Lower leg skin (tissue), 3 donors: ENCODE data around the gene SLC43A2.

Experiments
- POLR2A ChIP-seq, 2 donors: fragments of 450-650 bp; IDR thresholded peaks; one replicate each; pipeline ENCODE4 v1.6.1; 2016 to 2017; ENCODE audit warnings: antibody characterized with exemption in 2 of 2, mild to moderate bottlenecking in 1 of 2, moderate library complexity in 1 of 2
- TF ChIP-seq, protein P1 (sequence below), 3 donors: fragments of 450-650 bp; IDR thresholded peaks; one replicate each; pipeline ENCODE4 v1.5.1; 2016; ENCODE audit warnings: antibody characterized with exemption in 3 of 3, mild to moderate bottlenecking in 3 of 3, moderate library complexity in 2 of 3

DNA sequence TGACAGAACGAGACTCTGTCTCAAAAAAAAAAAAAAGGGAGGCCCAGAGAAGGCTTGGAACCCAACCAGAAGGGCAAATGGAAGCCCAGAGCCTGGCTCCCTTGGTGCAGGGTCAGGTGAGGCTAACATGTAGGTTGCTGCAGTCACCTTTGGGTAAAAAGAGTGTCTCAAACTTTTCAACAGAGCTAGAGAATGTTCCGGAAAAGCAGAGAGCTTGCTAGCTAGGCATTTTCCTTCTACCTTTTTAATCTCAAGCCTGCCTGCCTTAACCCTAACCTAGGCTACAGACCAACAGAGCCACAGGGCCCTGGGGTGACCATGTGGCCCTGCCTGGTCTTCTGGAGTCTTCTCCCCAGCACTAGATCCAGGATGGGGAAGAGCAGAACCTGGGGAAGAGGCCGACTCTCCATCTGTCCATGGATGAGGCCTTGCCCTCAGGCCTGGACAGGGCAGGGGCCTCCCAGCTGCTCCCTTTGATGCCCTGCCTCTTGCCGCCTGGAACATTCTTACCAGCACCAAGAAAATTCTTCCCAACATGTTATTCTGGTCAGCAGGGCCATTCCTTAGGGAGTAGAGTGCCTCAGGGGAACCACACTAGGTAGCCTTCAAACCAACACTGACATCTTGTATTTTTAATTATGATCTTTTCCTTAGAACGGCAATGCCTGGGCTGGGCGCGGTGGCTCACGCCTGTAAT lies 30.1 kb downstream of the SLC43A2 start:
- TF ChIP-seq, protein P1, sequence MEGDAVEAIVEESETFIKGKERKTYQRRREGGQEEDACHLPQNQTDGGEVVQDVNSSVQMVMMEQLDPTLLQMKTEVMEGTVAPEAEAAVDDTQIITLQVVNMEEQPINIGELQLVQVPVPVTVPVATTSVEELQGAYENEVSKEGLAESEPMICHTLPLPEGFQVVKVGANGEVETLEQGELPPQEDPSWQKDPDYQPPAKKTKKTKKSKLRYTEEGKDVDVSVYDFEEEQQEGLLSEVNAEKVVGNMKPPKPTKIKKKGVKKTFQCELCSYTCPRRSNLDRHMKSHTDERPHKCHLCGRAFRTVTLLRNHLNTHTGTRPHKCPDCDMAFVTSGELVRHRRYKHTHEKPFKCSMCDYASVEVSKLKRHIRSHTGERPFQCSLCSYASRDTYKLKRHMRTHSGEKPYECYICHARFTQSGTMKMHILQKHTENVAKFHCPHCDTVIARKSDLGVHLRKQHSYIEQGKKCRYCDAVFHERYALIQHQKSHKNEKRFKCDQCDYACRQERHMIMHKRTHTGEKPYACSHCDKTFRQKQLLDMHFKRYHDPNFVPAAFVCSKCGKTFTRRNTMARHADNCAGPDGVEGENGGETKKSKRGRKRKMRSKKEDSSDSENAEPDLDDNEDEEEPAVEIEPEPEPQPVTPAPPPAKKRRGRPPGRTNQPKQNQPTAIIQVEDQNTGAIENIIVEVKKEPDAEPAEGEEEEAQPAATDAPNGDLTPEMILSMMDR (IDR thresholded peaks at IDR 0.05): no peak
- TF ChIP-seq POLR2A (IDR thresholded peaks at IDR 0.05): no peak
